GM21786 (cell line): Measurements from ENCODE around the gene POLR3F.
"Not testable (repeated sequence)": the region's sequence is repeated elsewhere in the genome, so short reads cannot be mapped to it uniquely, and the experiment has no call there.

Experiments
- ATAC-seq: cut with Tn5 transposase; IDR thresholded peaks from one replicate; pipeline ENCODE4 v1.9.1; 2021; ENCODE audit not compliant: unreplicated experiment

Gene POLR3F

GRCh38 chr20:18504479-18505060, 37.4 kb downstream of the POLR3F start:
- no peak for ATAC-seq

DNA sequence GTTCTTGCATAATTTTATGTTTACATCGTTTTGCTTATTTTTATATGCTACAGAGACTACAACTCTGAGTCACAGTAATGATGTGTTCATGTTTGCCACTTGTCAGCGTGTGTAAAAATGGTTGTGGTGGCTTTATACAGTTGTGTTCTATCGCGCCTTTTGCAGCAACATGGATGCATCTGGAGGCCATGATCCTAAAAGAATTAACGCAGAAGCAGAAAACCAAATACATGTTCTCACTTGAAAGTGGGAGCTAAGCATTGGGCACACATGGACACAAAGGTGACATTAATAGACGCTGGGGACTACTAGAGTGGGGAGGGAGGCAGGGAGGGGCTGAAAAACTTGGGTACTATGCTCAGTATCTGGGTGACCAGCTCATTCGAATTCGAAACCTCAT, 39.6 kb downstream of the POLR3F start:
- ATAC-seq: no peak

GRCh38 chr20:18507218-18508191, 40.3 kb downstream of the POLR3F start, which contains the start of gene SEC23B:
Gene SEC23B (plus strand): TSS chr20:18507940. CDS start chr20:18510836, 2,896 bp downstream.
- ATAC-seq: peak; percentile 94

DNA sequence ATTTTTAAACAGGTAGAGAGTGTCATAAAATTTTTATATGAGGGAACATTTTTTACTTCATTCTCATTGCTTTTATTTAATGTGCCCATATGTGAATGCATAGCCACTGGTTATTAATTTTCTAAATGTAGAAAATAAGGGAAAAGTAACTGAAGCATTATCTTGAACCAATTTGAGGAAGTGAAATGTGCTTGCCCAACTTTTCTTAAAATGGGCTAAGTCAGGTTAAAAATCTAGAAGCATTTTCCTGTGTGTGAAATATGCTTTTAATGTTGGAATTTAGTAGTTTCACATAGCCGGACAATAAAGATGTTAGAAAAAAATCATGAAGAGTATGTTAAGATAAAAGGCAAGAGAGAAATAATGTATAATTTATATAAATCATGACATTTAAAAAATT, 44.4 kb downstream of the POLR3F start:
- ATAC-seq: no peak

DNA sequence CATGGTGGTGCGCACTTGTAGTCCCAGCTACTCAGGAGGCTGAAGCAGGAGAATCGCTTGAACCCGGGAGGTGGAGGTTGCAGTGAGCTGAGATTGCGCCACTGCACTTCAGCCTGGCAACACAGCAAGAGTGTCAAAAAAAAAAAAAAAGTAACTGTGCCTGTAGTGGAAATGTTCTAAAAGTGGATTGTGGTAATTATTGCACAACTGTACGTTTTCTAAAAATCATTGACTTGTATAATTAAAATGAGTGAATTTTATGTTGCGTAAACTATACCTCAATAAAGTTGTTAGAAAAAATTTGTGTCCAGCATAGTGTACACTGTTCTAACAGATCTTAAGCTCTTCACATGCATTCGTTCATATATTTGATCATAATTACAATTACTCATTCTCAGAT, 46.0 kb downstream of the POLR3F start:
- ATAC-seq: no peak

GRCh38 chr20:18514127-18514526, 46.9 kb downstream of the POLR3F start:
- ATAC-seq: no peak

- no peak for ATAC-seq
Observed at GRCh38 chr20:18515973-18516372, 48.8 kb downstream of the POLR3F start.

- ATAC-seq: not testable (repeated sequence)
Observed at GRCh38 chr20:18522066-18522465, 54.9 kb downstream of the POLR3F start.

- no peak for ATAC-seq
Observed at GRCh38 chr20:18523066-18523465, 55.9 kb downstream of the POLR3F start.

DNA sequence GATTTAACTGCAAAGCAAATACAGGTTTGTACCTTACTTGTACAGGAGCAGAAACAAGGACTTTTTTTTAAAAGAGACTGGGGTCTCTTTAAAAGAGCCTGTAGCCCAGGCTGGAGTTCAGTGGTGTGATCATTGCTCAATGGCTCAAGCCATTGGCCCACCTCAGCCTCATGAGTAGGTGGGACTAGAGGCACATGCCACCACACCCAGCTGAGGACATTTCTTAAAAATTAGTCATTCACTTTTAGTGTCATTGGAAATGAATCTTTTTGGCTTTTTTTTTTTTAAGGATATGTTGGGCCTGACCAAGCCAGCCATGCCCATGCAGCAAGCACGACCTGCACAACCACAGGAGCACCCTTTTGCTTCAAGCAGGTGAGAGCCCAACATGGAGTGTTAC, 57.5 kb downstream of the POLR3F start:
- no peak for ATAC-seq

GRCh38 chr20:18526761-18527160, 59.6 kb downstream of the POLR3F start:
- ATAC-seq: not testable (repeated sequence)

DNA sequence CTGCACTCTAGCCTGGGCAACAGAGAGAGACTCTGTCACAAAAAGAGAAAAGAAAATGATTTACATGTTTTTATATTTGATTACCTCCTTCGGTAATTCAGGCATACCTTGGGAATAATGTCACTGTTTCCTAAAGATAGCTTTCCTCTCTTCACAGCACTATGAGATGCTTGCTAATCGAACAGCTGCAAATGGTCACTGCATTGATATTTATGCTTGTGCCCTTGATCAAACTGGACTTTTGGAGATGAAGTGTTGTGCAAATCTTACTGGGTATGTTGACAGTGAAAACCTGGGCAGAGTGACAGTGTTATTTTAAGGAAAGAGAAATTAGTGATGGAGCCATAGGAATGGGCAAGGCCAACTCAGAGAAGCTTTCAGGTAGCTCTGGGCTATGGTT, 60.1 kb downstream of the POLR3F start:
- ATAC-seq: no peak

GRCh38 chr20:18527836-18528235, 60.6 kb downstream of the POLR3F start:
- no peak for ATAC-seq

DNA sequence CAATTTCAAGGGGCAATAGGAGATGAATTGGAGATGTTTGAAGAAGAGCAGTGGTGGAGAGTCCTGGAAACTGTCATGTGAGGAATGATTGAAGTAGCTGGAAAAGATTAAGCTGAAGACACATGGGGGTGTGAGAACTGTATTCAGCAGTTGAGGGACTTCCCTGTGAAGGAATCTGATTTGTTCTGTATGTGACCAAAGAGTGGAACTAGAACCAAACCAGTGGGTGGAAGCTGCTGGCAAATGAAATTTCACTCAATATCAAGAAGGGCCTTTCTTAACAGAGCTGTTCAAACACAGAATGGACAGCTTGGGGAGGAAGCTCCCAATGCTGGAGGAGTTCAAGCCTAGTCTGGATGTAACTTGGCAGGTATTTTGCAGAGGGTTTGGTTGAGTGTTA, 61.9 kb downstream of the POLR3F start:
- no peak for ATAC-seq

DNA sequence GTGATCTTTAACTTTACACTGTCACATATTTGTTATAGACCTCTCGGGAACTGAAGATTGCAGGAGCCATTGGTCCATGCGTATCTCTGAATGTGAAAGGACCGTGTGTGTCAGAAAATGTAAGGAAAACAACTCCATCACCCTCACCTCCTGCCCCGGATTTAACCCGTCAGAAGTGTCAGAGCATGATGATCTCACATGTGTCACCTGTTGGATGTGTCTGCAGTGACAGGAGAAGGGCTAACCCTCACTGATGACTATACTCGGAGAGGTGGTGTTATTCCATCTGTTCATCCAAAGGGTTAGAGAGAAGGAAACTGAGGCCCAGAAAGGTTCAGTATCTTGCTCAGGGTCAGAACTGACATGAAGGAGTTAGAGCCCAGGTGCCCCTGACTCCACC, 65.4 kb downstream of the POLR3F start:
- no peak for ATAC-seq

- ATAC-seq: no peak
Observed at GRCh38 chr20:18533491-18533890, 66.3 kb downstream of the POLR3F start.

- ATAC-seq: no peak
Observed at GRCh38 chr20:18533978-18534644, 66.9 kb downstream of the POLR3F start.
